ENCODE measurements around the gene MVB12B.

The MVB12B gene

GRCh38 chr9:126371007-126371870 lies 44.6 kb downstream of the MVB12B start:
- Histone ChIP-seq H3K27ac (ENCODE audit: low read depth, low read length) (no peak overlapping the region), H3K9me3 (ENCODE audit: low read length) (no peaks in the 10 kb centered on the region), H3K36me3 (ENCODE audit: insufficient read depth, low read length) (no peaks in the 10 kb centered on the region), H3K9ac (ENCODE audit: low read length) (no peak overlapping the region), H3K4me1 (ENCODE audit: insufficient read depth, low read length) (peaks cover 20% of the 10 kb centered on the region), H3K4me3 (ENCODE audit: low read depth in 1 of 2, low read length in 2 of 2) (no peak overlapping the region), H3K27me3 (ENCODE audit: control insufficient read depth in 1 of 2, insufficient read depth in 2 of 2, low read length in 2 of 2) (no peaks in the 10 kb centered on the region)

- no peak overlapping the region for H3K27ac ChIP-seq (ENCODE audit: low read depth, low read length)
- no peaks in the 10 kb centered on the region for H3K27me3 ChIP-seq (ENCODE audit: control insufficient read depth in 1 of 2, insufficient read depth in 2 of 2, low read length in 2 of 2)
- H3K4me3 ChIP-seq (ENCODE audit: low read depth in 1 of 2, low read length in 2 of 2), result no peak overlapping the region
- H3K4me1 ChIP-seq (ENCODE audit: insufficient read depth, low read length), result peaks cover 5% of the 10 kb centered on the region
- no peaks in the 10 kb centered on the region for H3K36me3 ChIP-seq (ENCODE audit: insufficient read depth, low read length)
- no peaks in the 10 kb centered on the region for H3K9me3 ChIP-seq (ENCODE audit: low read length)
- no peak overlapping the region for H3K9ac ChIP-seq (ENCODE audit: low read length)
Observed at GRCh38 chr9:126372716-126373115, 46.1 kb downstream of the MVB12B start.

GRCh38 chr9:126373241-126373640 lies 46.6 kb downstream of the MVB12B start:
- Histone ChIP-seq H3K9me3 (ENCODE audit: low read length) (no peaks in the 10 kb centered on the region), H3K9ac (ENCODE audit: low read length) (no peak overlapping the region), H3K27me3 (ENCODE audit: control insufficient read depth in 1 of 2, insufficient read depth in 2 of 2, low read length in 2 of 2) (no peaks in the 10 kb centered on the region), H3K4me3 (ENCODE audit: low read depth in 1 of 2, low read length in 2 of 2) (no peak overlapping the region), H3K4me1 (ENCODE audit: insufficient read depth, low read length) (peaks cover 4% of the 10 kb centered on the region), H3K36me3 (ENCODE audit: insufficient read depth, low read length) (no peaks in the 10 kb centered on the region), H3K27ac (ENCODE audit: low read depth, low read length) (no peak overlapping the region)

GRCh38 chr9:126374366-126374781 lies 47.7 kb downstream of the MVB12B start:
- Histone ChIP-seq H3K36me3 (ENCODE audit: insufficient read depth, low read length) (no peaks in the 10 kb centered on the region), H3K9ac (ENCODE audit: low read length) (no peak overlapping the region), H3K4me1 (ENCODE audit: insufficient read depth, low read length) (peaks cover 8% of the 10 kb centered on the region), H3K27me3 (ENCODE audit: control insufficient read depth in 1 of 2, insufficient read depth in 2 of 2, low read length in 2 of 2) (no peaks in the 10 kb centered on the region), H3K9me3 (ENCODE audit: low read length) (no peaks in the 10 kb centered on the region), H3K27ac (ENCODE audit: low read depth, low read length) (no peak overlapping the region), H3K4me3 (ENCODE audit: low read depth in 1 of 2, low read length in 2 of 2) (no peak overlapping the region)

GRCh38 chr9:126375386-126375785 lies 48.8 kb downstream of the MVB12B start:
- H3K4me1 ChIP-seq (ENCODE audit: insufficient read depth, low read length), result peaks cover 8% of the 10 kb centered on the region
- no peak overlapping the region for H3K27ac ChIP-seq (ENCODE audit: low read depth, low read length)
- no peaks in the 10 kb centered on the region for H3K27me3 ChIP-seq (ENCODE audit: control insufficient read depth in 1 of 2, insufficient read depth in 2 of 2, low read length in 2 of 2)
- H3K9me3 ChIP-seq (ENCODE audit: low read length), result no peaks in the 10 kb centered on the region
- H3K4me3 ChIP-seq (ENCODE audit: low read depth in 1 of 2, low read length in 2 of 2), result no peak overlapping the region
- H3K36me3 ChIP-seq (ENCODE audit: insufficient read depth, low read length), result no peaks in the 10 kb centered on the region
- no peak overlapping the region for H3K9ac ChIP-seq (ENCODE audit: low read length)

- H3K4me1 ChIP-seq (ENCODE audit: insufficient read depth, low read length), result peaks cover 8% of the 10 kb centered on the region
- peaks cover 7% of the 10 kb centered on the region for H3K36me3 ChIP-seq (ENCODE audit: insufficient read depth, low read length)
- H3K9me3 ChIP-seq (ENCODE audit: low read length), result no peaks in the 10 kb centered on the region
- no peak overlapping the region for H3K27ac ChIP-seq (ENCODE audit: low read depth, low read length)
- H3K4me3 ChIP-seq (ENCODE audit: low read depth in 1 of 2, low read length in 2 of 2), result no peak overlapping the region
- no peaks in the 10 kb centered on the region for H3K27me3 ChIP-seq (ENCODE audit: control insufficient read depth in 1 of 2, insufficient read depth in 2 of 2, low read length in 2 of 2)
- no peak overlapping the region for H3K9ac ChIP-seq (ENCODE audit: low read length)
Observed at GRCh38 chr9:126376311-126377175, 49.9 kb downstream of the MVB12B start.

GRCh38 chr9:126377176-126377509 lies 50.5 kb downstream of the MVB12B start:
- Histone ChIP-seq H3K4me3 (ENCODE audit: low read depth in 1 of 2, low read length in 2 of 2) (no peak overlapping the region), H3K27ac (ENCODE audit: low read depth, low read length) (no peak overlapping the region), H3K9me3 (ENCODE audit: low read length) (no peaks in the 10 kb centered on the region), H3K9ac (ENCODE audit: low read length) (no peak overlapping the region), H3K4me1 (ENCODE audit: insufficient read depth, low read length) (peaks cover 8% of the 10 kb centered on the region), H3K36me3 (ENCODE audit: insufficient read depth, low read length) (peaks cover 7% of the 10 kb centered on the region), H3K27me3 (ENCODE audit: control insufficient read depth in 1 of 2, insufficient read depth in 2 of 2, low read length in 2 of 2) (no peaks in the 10 kb centered on the region)

- Histone ChIP-seq H3K36me3 (ENCODE audit: insufficient read depth, low read length) (peaks cover 7% of the 10 kb centered on the region), H3K27ac (ENCODE audit: low read depth, low read length) (no peak overlapping the region), H3K4me3 (ENCODE audit: low read depth in 1 of 2, low read length in 2 of 2) (no peak overlapping the region), H3K27me3 (ENCODE audit: control insufficient read depth in 1 of 2, insufficient read depth in 2 of 2, low read length in 2 of 2) (no peaks in the 10 kb centered on the region), H3K9ac (ENCODE audit: low read length) (no peak overlapping the region), H3K4me1 (ENCODE audit: insufficient read depth, low read length) (peaks cover 8% of the 10 kb centered on the region), H3K9me3 (ENCODE audit: low read length) (no peaks in the 10 kb centered on the region)
Observed at GRCh38 chr9:126377536-126377935, 50.9 kb downstream of the MVB12B start.

- Histone ChIP-seq H3K9me3 (ENCODE audit: low read length) (no peaks in the 10 kb centered on the region), H3K36me3 (ENCODE audit: insufficient read depth, low read length) (peaks cover 7% of the 10 kb centered on the region), H3K9ac (ENCODE audit: low read length) (no peak overlapping the region), H3K4me3 (ENCODE audit: low read depth in 1 of 2, low read length in 2 of 2) (no peak overlapping the region), H3K27me3 (ENCODE audit: control insufficient read depth in 1 of 2, insufficient read depth in 2 of 2, low read length in 2 of 2) (no peaks in the 10 kb centered on the region), H3K4me1 (ENCODE audit: insufficient read depth, low read length) (peaks cover 8% of the 10 kb centered on the region), H3K27ac (ENCODE audit: low read depth, low read length) (no peak overlapping the region)
Observed at GRCh38 chr9:126378761-126379160, 52.1 kb downstream of the MVB12B start.

- Histone ChIP-seq H3K9ac (ENCODE audit: low read length) (no peak overlapping the region), H3K27ac (ENCODE audit: low read depth, low read length) (no peak overlapping the region), H3K4me1 (ENCODE audit: insufficient read depth, low read length) (peaks cover 8% of the 10 kb centered on the region), H3K4me3 (ENCODE audit: low read depth in 1 of 2, low read length in 2 of 2) (no peak overlapping the region), H3K9me3 (ENCODE audit: low read length) (no peaks in the 10 kb centered on the region), H3K36me3 (ENCODE audit: insufficient read depth, low read length) (peaks cover 7% of the 10 kb centered on the region), H3K27me3 (ENCODE audit: control insufficient read depth in 1 of 2, insufficient read depth in 2 of 2, low read length in 2 of 2) (no peaks in the 10 kb centered on the region)
Observed at GRCh38 chr9:126379661-126380360, 53.2 kb downstream of the MVB12B start.

GRCh38 chr9:126380447-126380846 lies 53.8 kb downstream of the MVB12B start:
- Histone ChIP-seq H3K4me3 (ENCODE audit: low read depth in 1 of 2, low read length in 2 of 2) (no peak overlapping the region), H3K9me3 (ENCODE audit: low read length) (no peaks in the 10 kb centered on the region), H3K36me3 (ENCODE audit: insufficient read depth, low read length) (peaks cover 7% of the 10 kb centered on the region), H3K27me3 (ENCODE audit: control insufficient read depth in 1 of 2, insufficient read depth in 2 of 2, low read length in 2 of 2) (no peaks in the 10 kb centered on the region), H3K27ac (ENCODE audit: low read depth, low read length) (no peak overlapping the region), H3K4me1 (ENCODE audit: insufficient read depth, low read length) (peaks cover 8% of the 10 kb centered on the region), H3K9ac (ENCODE audit: low read length) (no peak overlapping the region)
